ENCODE data around the gene DIP2C.

- TF ChIP-seq CTCF (IDR thresholded peaks at IDR 0.05): no peak
- TF ChIP-seq POLR2AphosphoS5 (IDR thresholded peaks at IDR 0.05): no peak
- TF ChIP-seq EP300 (IDR thresholded peaks at IDR 0.05; ENCODE audit: low read depth): no peak
Measured at GRCh38 chr10:348456-348855, 341.0 kb downstream of the DIP2C start.

Data from transverse colon (tissue), 4 donors.